ENCODE data around the gene TMTC1.
A peak's percentile ranks its signal among the peaks of the same experiment; 100 is the strongest.

Gene TMTC1

DNA sequence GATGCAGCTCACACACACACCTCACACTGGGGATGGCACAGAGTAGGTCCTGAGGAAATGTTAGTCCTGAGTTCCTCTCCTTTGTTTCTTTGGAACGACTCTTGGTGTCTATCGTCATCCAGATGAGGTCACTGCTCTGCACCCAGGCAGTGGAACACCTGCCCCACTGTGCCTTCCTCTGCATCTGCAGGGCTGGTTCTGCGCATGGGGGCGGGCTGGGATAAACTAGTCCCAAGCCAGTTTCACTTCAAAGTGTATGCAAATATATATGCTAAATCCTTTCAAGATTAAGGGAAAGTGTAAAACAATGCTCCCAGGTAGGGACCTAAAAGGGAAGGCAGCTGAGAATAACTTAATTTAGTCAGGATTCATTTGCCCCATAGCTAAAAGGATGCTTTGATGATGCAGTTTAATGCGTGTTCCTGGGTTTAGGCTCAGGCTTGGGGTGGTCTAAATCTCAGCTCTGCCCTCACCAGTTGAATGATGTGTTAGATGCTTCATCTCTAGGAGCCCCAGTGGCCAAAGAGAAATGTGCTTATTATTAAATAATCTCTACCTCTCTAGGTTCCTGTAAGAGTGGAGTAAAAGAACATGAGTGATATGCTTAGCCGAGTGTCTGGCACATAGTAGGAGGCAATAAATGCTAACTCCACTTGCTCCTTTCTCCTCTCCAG lies 239.2 kb downstream of the TMTC1 start:
- no peak for FAIRE-seq
- no peak for DNase-seq (ENCODE audit: low spot score)

GRCh38 chr12:29543036-29543435 lies 240.7 kb downstream of the TMTC1 start:
- FAIRE-seq (no peak), DNase-seq (ENCODE audit: low spot score) (no peak)

GRCh38 chr12:29537298-29537697 lies 246.4 kb downstream of the TMTC1 start:
- FAIRE-seq (no peak), DNase-seq (ENCODE audit: low spot score) (no peak)

- FAIRE-seq (no peak), DNase-seq (ENCODE audit: low spot score) (no peak)
Measured at GRCh38 chr12:29534935-29535334, 248.8 kb downstream of the TMTC1 start.

- no peak for FAIRE-seq
- DNase-seq (ENCODE audit: low spot score), result no peak
Measured at GRCh38 chr12:29533815-29534489, 249.8 kb downstream of the TMTC1 start.

- DNase-seq (ENCODE audit: low spot score) (no peak), FAIRE-seq (no peak)
Measured at GRCh38 chr12:29531471-29531870, 252.3 kb downstream of the TMTC1 start.

DNA sequence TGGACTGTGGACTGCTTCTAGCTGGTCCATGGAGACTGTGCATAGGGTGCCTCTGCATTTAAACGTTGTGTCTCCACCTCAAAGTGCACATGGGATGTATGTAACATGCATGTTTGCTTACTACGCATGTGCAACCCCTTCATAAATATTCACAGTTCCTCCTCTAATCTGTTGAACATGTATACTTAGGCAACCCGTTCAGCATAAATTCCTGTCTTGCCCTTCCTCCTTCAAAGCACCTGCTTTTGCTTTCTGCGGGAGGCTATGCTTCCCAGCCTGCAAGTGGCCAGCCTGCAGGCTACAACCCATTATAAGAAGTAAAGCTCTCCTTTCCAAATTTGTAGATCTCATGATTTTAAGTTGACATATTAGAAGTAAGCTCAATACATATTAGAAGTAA lies 253.3 kb downstream of the TMTC1 start:
- DNase-seq (ENCODE audit: low spot score) (no peak), FAIRE-seq (no peak)

DNA sequence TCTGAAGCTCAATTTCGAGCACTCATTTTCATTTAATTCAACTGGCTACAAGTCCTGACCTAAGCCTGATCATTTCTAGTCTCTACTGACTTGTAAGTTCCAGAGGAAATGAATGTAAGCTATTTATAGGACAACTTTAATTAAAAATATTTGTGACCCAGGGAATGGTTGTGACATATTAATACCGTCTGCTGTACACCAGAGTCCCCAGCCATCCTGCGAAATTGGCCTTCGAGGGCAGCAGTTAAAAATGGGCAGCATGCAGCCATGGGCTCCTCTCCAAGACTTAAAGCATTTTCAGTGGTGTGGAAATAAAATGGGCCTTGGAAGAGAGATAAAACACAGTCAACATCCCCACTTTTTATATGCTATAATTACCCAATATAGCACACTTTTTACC lies 255.6 kb downstream of the TMTC1 start:
- no peak for FAIRE-seq

GRCh38 chr12:29521951-29522350 lies 261.8 kb downstream of the TMTC1 start:
- DNase-seq (ENCODE audit: low spot score), result no peak
- no peak for FAIRE-seq

More for the DNA sequence above, 255.6 kb downstream of the TMTC1 start:
- no peak for DNase-seq (ENCODE audit: low spot score)

GRCh38 chr12:29519585-29520182 lies 264.1 kb downstream of the TMTC1 start:
- peak; percentile 6 for DNase-seq (ENCODE audit: low spot score)
- peak; percentile 5 for FAIRE-seq

DNA sequence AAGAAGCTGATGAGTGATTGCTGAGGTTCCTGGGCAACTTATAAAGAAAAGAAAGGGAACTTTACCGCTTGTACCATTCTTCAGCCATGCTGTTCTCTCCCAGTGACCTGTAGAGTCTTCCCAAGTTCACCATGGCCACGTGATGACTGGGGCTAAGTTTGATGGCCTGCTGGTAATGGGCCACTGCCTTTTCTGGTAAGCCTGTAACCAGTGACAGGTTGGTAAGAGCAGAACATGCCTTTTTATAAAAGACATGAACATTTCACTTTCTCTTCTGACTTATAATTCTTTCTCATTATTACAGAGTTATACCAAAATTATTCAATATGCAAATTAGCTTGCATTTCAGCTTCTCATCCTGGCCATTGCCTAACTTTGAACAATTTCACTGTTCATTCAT lies 265.3 kb downstream of the TMTC1 start:
- no peak for FAIRE-seq

GRCh38 chr12:29517264-29517663 lies 266.5 kb downstream of the TMTC1 start:
- DNase-seq (ENCODE audit: low spot score) (no peak), FAIRE-seq (no peak)

More for the DNA sequence above, 265.3 kb downstream of the TMTC1 start:
- DNase-seq (ENCODE audit: low spot score), result no peak

DNA sequence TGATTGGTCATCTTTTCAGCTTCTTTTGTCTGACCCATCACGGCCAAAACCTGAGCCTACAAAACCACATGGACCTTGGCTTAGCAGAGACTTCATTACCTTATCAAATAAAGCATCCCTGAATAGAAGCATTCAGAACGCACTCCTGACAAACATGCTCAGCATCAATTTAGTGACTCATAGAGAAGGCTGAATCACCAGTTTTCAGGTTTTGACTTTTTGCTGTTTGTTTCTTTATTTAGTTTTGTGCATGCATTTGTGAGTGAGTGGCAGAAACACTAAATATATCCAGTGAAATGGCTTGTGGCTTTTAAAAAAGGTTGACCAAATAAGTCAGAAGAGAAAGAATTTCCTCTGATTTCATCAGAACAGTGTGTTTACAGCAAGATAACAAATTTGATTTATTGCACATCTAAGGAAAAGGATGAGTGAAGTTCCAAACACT lies 267.3 kb downstream of the TMTC1 start:
- DNase-seq (ENCODE audit: low spot score) (no peak), FAIRE-seq (no peak)

DNA sequence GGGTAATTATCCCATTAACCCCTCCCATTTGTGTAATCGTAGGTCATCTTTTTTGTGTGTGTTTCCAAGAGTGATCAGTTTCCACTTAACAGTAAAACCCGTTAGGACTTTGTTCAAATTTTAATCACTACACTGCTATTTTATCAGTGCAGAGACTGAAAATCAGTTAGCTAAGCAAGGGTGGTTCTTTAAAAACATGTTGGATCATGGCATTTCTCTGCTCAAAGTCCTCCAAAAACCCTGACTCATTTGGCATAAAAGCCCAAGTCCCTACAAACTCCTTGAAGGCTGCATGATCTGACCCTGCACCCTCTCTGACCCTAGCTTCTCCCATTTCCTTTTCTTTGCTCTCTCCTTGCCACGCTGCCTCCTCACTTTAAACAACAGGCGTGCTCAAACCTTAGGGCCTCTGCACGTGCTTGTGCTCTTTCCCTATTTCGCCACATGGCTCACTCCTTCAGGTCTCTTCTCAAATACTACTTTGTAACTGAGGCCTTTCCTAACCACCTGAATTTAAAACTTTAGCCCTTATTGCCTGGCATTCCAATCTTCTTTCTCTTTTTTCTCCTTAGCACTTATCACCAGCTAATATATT lies 273.1 kb downstream of the TMTC1 start:
- DNase-seq (ENCODE audit: low spot score), result no peak
- no peak for FAIRE-seq

GRCh38 chr12:29509503-29509902 lies 274.2 kb downstream of the TMTC1 start:
- no peak for FAIRE-seq
- no peak for DNase-seq (ENCODE audit: low spot score)

GRCh38 chr12:29508949-29509348 lies 274.8 kb downstream of the TMTC1 start:
- DNase-seq (ENCODE audit: low spot score) (no peak), FAIRE-seq (no peak)

- FAIRE-seq, result no peak
Measured at GRCh38 chr12:29505122-29505521, 278.6 kb downstream of the TMTC1 start.

GRCh38 chr12:29503283-29503682 lies 280.5 kb downstream of the TMTC1 start:
- no peak for FAIRE-seq

More at GRCh38 chr12:29505122-29505521, 278.6 kb downstream of the TMTC1 start:
- DNase-seq (ENCODE audit: low spot score), result no peak

DNA sequence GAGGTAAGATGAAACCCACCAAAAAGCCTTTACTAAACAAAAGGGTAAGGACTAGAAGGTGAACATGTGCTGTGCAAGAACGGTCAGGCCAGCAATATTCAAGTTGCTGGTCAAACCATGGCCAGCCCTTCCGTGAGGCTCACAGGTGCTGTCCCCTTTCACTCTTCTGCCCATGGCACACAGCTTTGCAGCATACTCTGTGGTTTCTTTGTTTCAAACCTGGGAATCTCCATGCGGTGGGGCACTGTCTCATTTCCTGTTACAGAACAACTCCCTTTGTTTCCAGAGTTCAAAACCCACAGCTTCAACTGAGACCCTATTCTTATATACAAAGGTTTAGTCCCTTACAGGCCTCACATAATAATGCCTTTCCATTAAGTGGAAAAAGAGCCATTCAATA lies 284.5 kb downstream of the TMTC1 start:
- DNase-seq (ENCODE audit: low spot score) (no peak), FAIRE-seq (no peak)

More at GRCh38 chr12:29503283-29503682, 280.5 kb downstream of the TMTC1 start:
- no peak for DNase-seq (ENCODE audit: low spot score)

DNA sequence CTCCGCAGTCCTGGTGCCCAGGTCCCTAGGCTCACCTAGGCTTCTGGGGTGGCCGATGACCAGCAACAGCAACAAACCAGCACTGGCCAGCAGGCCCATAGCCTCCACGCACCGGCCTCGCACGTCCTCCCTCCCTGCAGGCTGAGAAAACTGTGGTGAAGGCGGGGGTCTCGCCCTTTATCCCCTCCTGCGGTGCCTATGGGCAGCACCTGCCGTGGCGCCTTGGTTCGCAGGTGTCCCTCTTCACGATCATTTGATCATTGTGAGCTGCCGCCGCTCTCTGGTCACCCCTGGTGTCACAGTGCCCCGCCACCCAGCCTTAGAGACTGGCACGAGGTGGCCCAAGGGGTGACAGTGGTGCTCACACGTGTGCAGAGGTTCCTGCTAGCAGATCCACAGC lies 286.2 kb downstream of the TMTC1 start, which contains the start of gene OVCH1:
Gene OVCH1 (minus strand): TSS at position 99 of the 400 bp plus-strand sequence. CDS start 0 bp downstream, at position 99.
- DNase-seq (ENCODE audit: low spot score) (no peak), FAIRE-seq (no peak)

- FAIRE-seq, result no peak
- no peak for DNase-seq (ENCODE audit: low spot score)
Measured at GRCh38 chr12:29492891-29493290, 290.9 kb downstream of the TMTC1 start.

DNA sequence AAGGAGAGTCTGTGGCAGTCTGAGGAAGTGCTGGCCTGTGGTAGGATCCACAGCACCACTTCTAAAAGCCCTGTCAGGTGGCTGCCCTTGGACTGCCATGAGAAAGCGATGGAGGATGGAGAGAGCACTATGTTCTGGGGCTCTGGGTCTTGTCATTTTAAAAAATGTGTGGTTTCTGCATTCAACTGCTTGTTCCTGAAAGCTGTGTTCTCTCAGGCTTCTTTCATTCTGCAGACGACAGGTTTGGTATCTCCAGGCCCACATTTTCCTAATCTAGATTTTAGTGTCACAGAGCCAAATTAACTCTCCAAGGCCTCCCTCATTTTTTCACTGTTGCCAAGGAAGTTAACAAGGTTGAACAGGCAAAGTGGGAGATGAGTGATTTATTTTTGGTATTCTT lies 296.8 kb downstream of the TMTC1 start:
- DNase-seq (ENCODE audit: low spot score) (no peak), FAIRE-seq (no peak)

All from RCC 7860 (cell line).